ENCODE measurements around the gene ZNF19.

The ZNF19 gene

GRCh38 chr16:71459510-71459909 lies 29.6 kb downstream of the ZNF19 start:
- TF ChIP-seq CTCF (IDR thresholded peaks at IDR 0.05; ENCODE audit: control insufficient read depth, insufficient read depth, low read depth, low read length, missing control alignments) = no peak
- H3K4me3 ChIP-seq (ENCODE audit: control insufficient read depth, low read depth, low read length) = no peak overlapping the region
- DNase-seq (ENCODE audit: low read depth) = no peak

- DNase-seq (ENCODE audit: low read depth) = no peak
- no peak for TF ChIP-seq CTCF (IDR thresholded peaks at IDR 0.05; ENCODE audit: control insufficient read depth, insufficient read depth, low read depth, low read length, missing control alignments)
- H3K4me3 ChIP-seq (ENCODE audit: control insufficient read depth, low read depth, low read length) = no peak overlapping the region
Measured at GRCh38 chr16:71456801-71457200, 32.3 kb downstream of the ZNF19 start.

- no peak for TF ChIP-seq CTCF (IDR thresholded peaks at IDR 0.05; ENCODE audit: control insufficient read depth, insufficient read depth, low read depth, low read length, missing control alignments)
- DNase-seq (ENCODE audit: low read depth) = no peak
- no peak overlapping the region for H3K4me3 ChIP-seq (ENCODE audit: control insufficient read depth, low read depth, low read length)
Measured at GRCh38 chr16:71453036-71453435, 36.1 kb downstream of the ZNF19 start.

GRCh38 chr16:71449020-71449419 lies 40.1 kb downstream of the ZNF19 start:
- H3K4me3 ChIP-seq (ENCODE audit: control insufficient read depth, low read depth, low read length) = no peak overlapping the region
- no peak for DNase-seq (ENCODE audit: low read depth)
- TF ChIP-seq CTCF (IDR thresholded peaks at IDR 0.05; ENCODE audit: control insufficient read depth, insufficient read depth, low read depth, low read length, missing control alignments) = no peak

GRCh38 chr16:71448274-71448866 lies 40.8 kb downstream of the ZNF19 start:
- DNase-seq (ENCODE audit: low read depth) = no peak
- TF ChIP-seq CTCF (IDR thresholded peaks at IDR 0.05; ENCODE audit: control insufficient read depth, insufficient read depth, low read depth, low read length, missing control alignments) = no peak
- no peak overlapping the region for H3K4me3 ChIP-seq (ENCODE audit: control insufficient read depth, low read depth, low read length)

- H3K4me3 ChIP-seq (ENCODE audit: control insufficient read depth, low read depth, low read length) = no peak overlapping the region
Measured at GRCh38 chr16:71443714-71444113, 45.4 kb downstream of the ZNF19 start.

More at GRCh38 chr16:71443714-71444113, 45.4 kb downstream of the ZNF19 start:
- no peak for TF ChIP-seq CTCF (IDR thresholded peaks at IDR 0.05; ENCODE audit: control insufficient read depth, insufficient read depth, low read depth, low read length, missing control alignments)
- DNase-seq (ENCODE audit: low read depth) = no peak

Data from AG09309 (cell line).